HEK293 (cell line): ENCODE measurements around the gene TRIM50.

Experiments
- CTCF ChIP-seq: fragments of 450-650 bp; formaldehyde crosslinking; IDR thresholded peaks from 2 replicates; pipeline ENCODE4 v1.5.1; 2016; ENCODE audit warnings: missing biosample characterization, missing genetic modification characterization
- YY1 ChIP-seq: fragments of 450-650 bp; formaldehyde crosslinking; IDR thresholded peaks from 2 replicates; pipeline ENCODE4 v1.5.1; 2018; ENCODE audit warnings: missing biosample characterization, missing genetic modification characterization
- ZBTB17 ChIP-seq: fragments of 450-650 bp; formaldehyde crosslinking; IDR thresholded peaks from 2 replicates; pipeline ENCODE4 v1.5.1; 2016; ENCODE audit warnings: missing biosample characterization, missing genetic modification characterization
- ZNF132 ChIP-seq: fragments of 450-650 bp; formaldehyde crosslinking; IDR thresholded peaks from 2 replicates; pipeline ENCODE4 v1.5.1; 2017; ENCODE audit warnings: missing biosample characterization, missing genetic modification characterization, borderline replicate concordance
- ZNF184 ChIP-seq: fragments of 450-650 bp; IDR thresholded peaks from 2 replicates; pipeline ENCODE4 v1.5.1; 2018; ENCODE audit warnings: missing biosample characterization, mild to moderate bottlenecking, missing genetic modification characterization
- ZNF274 ChIP-seq, 2 experiments: fragments of 200-500 bp in 1 of 2; fragments of 450-650 bp in 1 of 2; sonication (Bioruptor generic) in 1 of 2; formaldehyde crosslinking in 1 of 2; IDR thresholded peaks; 2 replicates each; pipeline versions ENCODE4 v1.5.1 to v1.6.1; 2014 to 2016; ENCODE audit warnings: borderline replicate concordance in 1 of 2, inconsistent platforms in 1 of 2, low read length in 1 of 2, missing biosample characterization in 1 of 2, missing genetic modification characterization in 1 of 2
- ZNF416 ChIP-seq: fragments of 450-650 bp; formaldehyde crosslinking; IDR thresholded peaks from 2 replicates; pipeline ENCODE4 v1.5.1; 2016; ENCODE audit warnings: missing biosample characterization, missing genetic modification characterization
- ZNF629 ChIP-seq: fragments of 450-650 bp; formaldehyde crosslinking; IDR thresholded peaks from 2 replicates; pipeline ENCODE4 v1.5.1; 2017; ENCODE audit warnings: missing biosample characterization, missing genetic modification characterization
- TF ChIP-seq, protein P1 (sequence below): fragments of 450-650 bp; formaldehyde crosslinking; IDR thresholded peaks from 2 replicates; pipeline ENCODE4 v1.5.1; 2016; ENCODE audit warnings: missing biosample characterization, missing genetic modification characterization

DNA sequence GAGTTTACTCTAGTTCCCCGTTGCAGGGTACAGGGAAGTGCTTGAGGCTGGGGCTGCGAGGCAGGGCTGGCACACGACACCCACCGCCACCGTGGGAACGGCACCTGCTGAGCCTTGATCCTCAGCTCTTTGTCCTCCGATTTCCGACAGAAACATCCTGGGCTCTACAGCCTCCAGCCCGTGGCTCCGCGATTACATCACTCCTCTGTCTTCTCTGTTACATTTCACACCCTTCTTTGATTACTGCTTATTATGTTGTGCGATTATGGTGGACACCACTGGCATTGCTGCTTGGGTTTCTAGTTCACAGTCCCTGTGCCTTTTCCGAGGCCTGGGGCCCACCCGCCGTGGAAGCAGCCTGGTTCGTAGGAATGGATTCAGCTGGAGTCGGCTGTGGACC, 26.9 kb upstream of the TRIM50 start:
- TF ChIP-seq CTCF (tag by site-specific recombination) = no peak
- TF ChIP-seq, protein P1, sequence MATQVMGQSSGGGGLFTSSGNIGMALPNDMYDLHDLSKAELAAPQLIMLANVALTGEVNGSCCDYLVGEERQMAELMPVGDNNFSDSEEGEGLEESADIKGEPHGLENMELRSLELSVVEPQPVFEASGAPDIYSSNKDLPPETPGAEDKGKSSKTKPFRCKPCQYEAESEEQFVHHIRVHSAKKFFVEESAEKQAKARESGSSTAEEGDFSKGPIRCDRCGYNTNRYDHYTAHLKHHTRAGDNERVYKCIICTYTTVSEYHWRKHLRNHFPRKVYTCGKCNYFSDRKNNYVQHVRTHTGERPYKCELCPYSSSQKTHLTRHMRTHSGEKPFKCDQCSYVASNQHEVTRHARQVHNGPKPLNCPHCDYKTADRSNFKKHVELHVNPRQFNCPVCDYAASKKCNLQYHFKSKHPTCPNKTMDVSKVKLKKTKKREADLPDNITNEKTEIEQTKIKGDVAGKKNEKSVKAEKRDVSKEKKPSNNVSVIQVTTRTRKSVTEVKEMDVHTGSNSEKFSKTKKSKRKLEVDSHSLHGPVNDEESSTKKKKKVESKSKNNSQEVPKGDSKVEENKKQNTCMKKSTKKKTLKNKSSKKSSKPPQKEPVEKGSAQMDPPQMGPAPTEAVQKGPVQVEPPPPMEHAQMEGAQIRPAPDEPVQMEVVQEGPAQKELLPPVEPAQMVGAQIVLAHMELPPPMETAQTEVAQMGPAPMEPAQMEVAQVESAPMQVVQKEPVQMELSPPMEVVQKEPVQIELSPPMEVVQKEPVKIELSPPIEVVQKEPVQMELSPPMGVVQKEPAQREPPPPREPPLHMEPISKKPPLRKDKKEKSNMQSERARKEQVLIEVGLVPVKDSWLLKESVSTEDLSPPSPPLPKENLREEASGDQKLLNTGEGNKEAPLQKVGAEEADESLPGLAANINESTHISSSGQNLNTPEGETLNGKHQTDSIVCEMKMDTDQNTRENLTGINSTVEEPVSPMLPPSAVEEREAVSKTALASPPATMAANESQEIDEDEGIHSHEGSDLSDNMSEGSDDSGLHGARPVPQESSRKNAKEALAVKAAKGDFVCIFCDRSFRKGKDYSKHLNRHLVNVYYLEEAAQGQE (tag by site-specific recombination) = no peak
- no peak for TF ChIP-seq ZNF132 (tag by site-specific recombination)
- TF ChIP-seq ZNF416 (tag by site-specific recombination) = no peak
- TF ChIP-seq ZBTB17 (tag by site-specific recombination) = no peak
- no peak for TF ChIP-seq ZNF629 (tag by site-specific recombination)
- no peak for TF ChIP-seq ZNF274 (IDR thresholded peaks at IDR 0.05; ENCODE audit: low read length)
- TF ChIP-seq ZNF274 (tag by site-specific recombination; IDR thresholded peaks at IDR 0.05; ENCODE audit: borderline replicate concordance) = no peak
- TF ChIP-seq ZNF184 (tag by site-specific recombination) = no peak
- TF ChIP-seq YY1 (tag by site-specific recombination) = no peak
